ENCODE measurements around the gene KCNQ1OT1.

Gene KCNQ1OT1

DNA sequence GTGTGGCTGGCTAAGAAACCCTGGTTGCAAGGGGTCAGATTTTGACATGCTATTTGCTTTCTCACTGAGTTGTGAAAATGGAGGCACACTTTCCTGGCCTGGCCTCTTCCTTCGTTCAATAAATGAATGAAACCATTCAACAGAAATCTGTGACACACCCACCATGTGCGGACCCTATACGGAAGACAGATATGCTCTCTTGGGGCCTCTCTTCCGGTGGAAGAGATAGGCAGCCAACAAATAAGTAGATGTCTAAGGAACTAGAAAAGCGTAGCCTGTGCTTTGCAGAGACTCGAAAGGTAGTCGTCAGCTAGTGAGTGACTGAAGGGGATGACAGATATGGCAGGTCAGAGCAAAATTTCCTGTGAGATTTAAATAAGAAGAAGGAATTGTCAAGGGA, 5.3 kb downstream of the KCNQ1OT1 start:
- Histone ChIP-seq H3K4ac (ENCODE audit: low read depth, low read length) (no peak overlapping the region), H3K27me3 (ENCODE audit: insufficient read depth, low read length, poor library complexity) (no peaks in the 10 kb centered on the region), H3K36me3 (ENCODE audit: control insufficient read depth, insufficient read depth, low read length) (no peaks in the 10 kb centered on the region), H2BK120ac (ENCODE audit: low read depth, low read length) (no peak overlapping the region), H3K4me3 (ENCODE audit: low read length) (no peak overlapping the region), H4K8ac (ENCODE audit: low read depth, low read length) (no peak overlapping the region), H4K5ac (ENCODE audit: low read length) (no peak overlapping the region), H3K79me2 (ENCODE audit: control insufficient read depth, insufficient read depth, low read length) (no peaks in the 10 kb centered on the region), H3K56ac (ENCODE audit: low read length) (no peak overlapping the region), H3K9ac (ENCODE audit: low read length) (no peak overlapping the region), H3K79me1 (ENCODE audit: low read length) (no peaks in the 10 kb centered on the region), H2AK5ac (ENCODE audit: low read length) (no peak overlapping the region), H3K23ac (ENCODE audit: low read length) (no peak overlapping the region), H2BK15ac (replicated peaks; ENCODE audit: low read depth) (no peak overlapping the region), H3K27ac (ENCODE audit: low read depth, low read length) (no peak overlapping the region), H3K18ac (ENCODE audit: low read length) (no peak overlapping the region), H3K4me2 (ENCODE audit: low read length) (no peak overlapping the region), H2BK5ac (ENCODE audit: low read length) (no peak overlapping the region), H3K4me1 (ENCODE audit: control insufficient read depth, low read depth, low read length) (peaks cover 19% of the 10 kb centered on the region)
- DNase-seq, result no peak
- no CpG with 5 or more reads among the region's 7 CpGs for WGBS (ENCODE audit: extremely low coverage, insufficient coverage, low lambda C conversion rate)

DNA sequence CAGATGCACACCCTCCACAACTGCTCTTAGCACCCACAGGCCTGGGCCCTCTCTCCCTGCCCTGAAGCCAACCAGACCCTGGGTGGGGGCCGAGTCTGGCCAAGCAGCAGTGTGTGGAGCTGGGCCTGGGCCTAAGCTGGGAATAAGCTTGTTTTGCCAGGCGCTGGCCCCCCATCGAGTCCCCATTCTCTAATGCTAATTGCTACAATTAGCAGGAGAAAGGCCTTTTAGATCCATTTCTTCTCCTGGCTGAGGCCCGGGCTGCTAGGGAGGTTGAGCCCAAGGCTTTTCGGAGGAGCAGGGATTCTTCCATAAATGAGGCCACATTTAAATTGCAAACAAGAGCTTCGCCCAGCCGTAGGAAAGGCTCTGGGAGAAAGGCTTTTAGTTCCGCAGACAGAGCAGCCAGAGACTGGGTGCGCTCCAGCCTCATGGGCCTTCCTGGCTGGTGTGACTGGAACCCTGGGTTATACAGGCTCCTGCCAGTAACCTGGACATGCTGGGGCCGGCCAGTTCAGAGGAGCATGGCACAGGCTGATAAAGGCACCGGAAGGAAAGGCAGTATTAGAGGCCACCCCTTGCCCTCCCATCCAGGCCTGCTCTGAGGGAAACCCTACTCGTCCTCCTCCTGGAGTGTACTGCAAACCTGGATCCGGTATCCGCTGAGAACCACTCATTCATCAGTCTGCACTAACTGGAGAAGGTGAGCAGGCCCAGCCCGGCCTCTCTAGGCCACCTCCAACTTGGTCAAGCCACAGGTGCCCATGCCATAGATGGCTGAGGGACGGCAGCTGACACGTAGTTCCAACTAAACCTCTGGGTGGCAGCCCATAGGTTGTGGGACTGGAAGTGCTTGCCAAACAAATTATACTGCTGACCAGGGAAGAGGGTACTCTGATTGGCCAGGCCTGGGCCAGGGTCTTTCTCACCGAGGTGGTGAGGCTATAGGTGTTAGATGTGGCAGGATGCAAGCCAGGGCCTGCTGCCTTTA, 6.2 kb downstream of the KCNQ1OT1 start:
- Histone ChIP-seq H4K5ac (ENCODE audit: low read length) (no peak overlapping the region), H3K4me1 (ENCODE audit: control insufficient read depth, low read depth, low read length) (peaks cover 19% of the 10 kb centered on the region), H2BK120ac (ENCODE audit: low read depth, low read length) (no peak overlapping the region), H3K27me3 (ENCODE audit: insufficient read depth, low read length, poor library complexity) (no peaks in the 10 kb centered on the region), H3K27ac (ENCODE audit: low read depth, low read length) (peak overlapping the region; percentile 54), H3K4ac (ENCODE audit: low read depth, low read length) (no peak overlapping the region), H4K8ac (ENCODE audit: low read depth, low read length) (no peak overlapping the region), H3K36me3 (ENCODE audit: control insufficient read depth, insufficient read depth, low read length) (no peaks in the 10 kb centered on the region), H2BK5ac (ENCODE audit: low read length) (no peak overlapping the region), H3K23ac (ENCODE audit: low read length) (no peak overlapping the region), H2BK15ac (replicated peaks; ENCODE audit: low read depth) (no peak overlapping the region), H3K4me3 (ENCODE audit: low read length) (no peak overlapping the region), H3K4me2 (ENCODE audit: low read length) (no peak overlapping the region), H3K56ac (ENCODE audit: low read length) (peak overlapping the region; percentile 50), H2AK5ac (ENCODE audit: low read length) (no peak overlapping the region), H3K18ac (ENCODE audit: low read length) (no peak overlapping the region), H3K79me1 (ENCODE audit: low read length) (no peaks in the 10 kb centered on the region), H3K9ac (ENCODE audit: low read length) (peak overlapping the region; percentile 39), H3K79me2 (ENCODE audit: control insufficient read depth, insufficient read depth, low read length) (no peaks in the 10 kb centered on the region)
- WGBS (ENCODE audit: extremely low coverage, insufficient coverage, low lambda C conversion rate), result no CpG with 5 or more reads among the region's 18 CpGs
- DNase-seq, result peak; percentile 91

DNA sequence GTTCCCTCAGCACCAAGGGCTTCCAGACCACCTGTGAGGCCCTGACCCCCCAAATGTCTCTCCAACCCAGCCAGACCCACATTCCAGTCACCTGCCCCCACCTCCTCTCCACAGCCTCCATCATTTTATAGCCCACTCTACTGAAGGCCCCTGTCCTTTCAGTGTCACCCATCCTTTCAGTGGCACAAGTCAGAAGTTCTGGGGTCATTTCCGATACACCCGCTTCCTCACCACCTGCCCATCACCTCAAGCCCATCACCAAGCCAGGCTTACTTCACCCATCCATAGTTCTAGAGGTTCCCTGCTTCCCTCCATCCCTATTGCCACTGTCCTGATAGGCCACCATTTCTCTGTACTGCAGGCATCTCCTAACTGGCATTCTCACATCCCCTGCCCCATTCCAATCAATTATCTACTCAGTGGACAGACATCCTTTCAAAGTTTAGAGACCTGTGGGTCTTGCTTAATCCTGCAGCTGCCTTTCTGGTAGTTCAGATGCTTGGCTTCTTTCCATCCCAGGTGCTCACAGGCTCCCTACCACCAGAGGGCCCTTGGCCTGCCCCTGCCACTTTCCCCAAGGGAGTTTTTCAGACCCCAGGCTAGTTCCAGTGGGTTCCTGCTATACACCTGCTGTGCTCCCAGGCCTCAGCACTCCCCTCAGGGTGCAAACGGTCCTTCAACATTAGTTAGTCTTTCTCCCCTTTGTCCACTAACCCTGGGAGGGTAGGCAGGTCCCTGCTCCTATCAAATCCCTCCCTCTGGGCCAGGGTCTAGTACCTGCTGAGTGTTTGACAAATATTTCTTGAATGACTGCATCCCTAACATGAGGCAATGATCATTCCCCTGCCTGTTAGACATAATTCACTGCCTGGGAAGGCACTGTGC, 7.6 kb downstream of the KCNQ1OT1 start:
- WGBS (ENCODE audit: extremely low coverage, insufficient coverage, low lambda C conversion rate), result no CpG with 5 or more reads among the region's 3 CpGs

DNA sequence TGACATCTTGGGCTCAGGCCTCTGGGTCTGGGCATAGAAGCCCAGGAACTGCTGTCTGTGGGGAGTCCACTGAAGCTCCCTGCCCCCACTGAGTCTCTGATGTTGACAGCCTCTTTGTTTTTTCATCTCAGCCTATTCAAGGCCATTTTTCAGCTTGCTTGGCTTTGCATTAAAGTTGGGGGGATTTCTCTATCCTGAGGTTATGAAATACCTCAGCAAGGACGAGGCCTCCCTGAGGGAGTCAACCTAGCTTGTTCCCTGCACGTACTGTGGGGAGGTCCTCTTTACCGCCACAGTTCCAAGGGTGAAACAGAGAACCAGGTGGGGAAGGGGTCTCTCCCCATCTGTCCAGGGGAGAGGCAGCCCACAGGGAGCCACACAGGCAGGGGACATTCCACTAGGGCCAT, 8.4 kb downstream of the KCNQ1OT1 start:
- no peak overlapping the region for H2BK15ac ChIP-seq (replicated peaks; ENCODE audit: low read depth)
- H3K79me1 ChIP-seq (ENCODE audit: low read length), result no peaks in the 10 kb centered on the region
- H3K23ac ChIP-seq (ENCODE audit: low read length), result no peak overlapping the region
- no peak overlapping the region for H3K56ac ChIP-seq (ENCODE audit: low read length)
- H3K79me2 ChIP-seq (ENCODE audit: control insufficient read depth, insufficient read depth, low read length), result no peaks in the 10 kb centered on the region
- no peak overlapping the region for H2AK5ac ChIP-seq (ENCODE audit: low read length)
- H3K36me3 ChIP-seq (ENCODE audit: control insufficient read depth, insufficient read depth, low read length), result no peaks in the 10 kb centered on the region
- WGBS (ENCODE audit: extremely low coverage, insufficient coverage, low lambda C conversion rate), result no CpG with 5 or more reads among the region's 3 CpGs
- H2BK120ac ChIP-seq (ENCODE audit: low read depth, low read length), result no peak overlapping the region
- H3K4me1 ChIP-seq (ENCODE audit: control insufficient read depth, low read depth, low read length), result peaks cover 25% of the 10 kb centered on the region
- no peak overlapping the region for H2BK5ac ChIP-seq (ENCODE audit: low read length)
- no peak overlapping the region for H4K8ac ChIP-seq (ENCODE audit: low read depth, low read length)
- H3K27ac ChIP-seq (ENCODE audit: low read depth, low read length), result no peak overlapping the region
- DNase-seq, result no peak
- H3K4me3 ChIP-seq (ENCODE audit: low read length), result no peak overlapping the region
- no peak overlapping the region for H3K18ac ChIP-seq (ENCODE audit: low read length)
- no peak overlapping the region for H3K9ac ChIP-seq (ENCODE audit: low read length)
- no peak overlapping the region for H4K5ac ChIP-seq (ENCODE audit: low read length)
- no peak overlapping the region for H3K4ac ChIP-seq (ENCODE audit: low read depth, low read length)
- no peak overlapping the region for H3K4me2 ChIP-seq (ENCODE audit: low read length)
- no peaks in the 10 kb centered on the region for H3K27me3 ChIP-seq (ENCODE audit: insufficient read depth, low read length, poor library complexity)

More for the DNA sequence above, 7.6 kb downstream of the KCNQ1OT1 start:
- Histone ChIP-seq H2BK5ac (ENCODE audit: low read length) (no peak overlapping the region), H3K4me2 (ENCODE audit: low read length) (no peak overlapping the region), H4K5ac (ENCODE audit: low read length) (no peak overlapping the region), H3K27me3 (ENCODE audit: insufficient read depth, low read length, poor library complexity) (no peaks in the 10 kb centered on the region), H3K18ac (ENCODE audit: low read length) (no peak overlapping the region), H2BK15ac (replicated peaks; ENCODE audit: low read depth) (no peak overlapping the region), H3K79me2 (ENCODE audit: control insufficient read depth, insufficient read depth, low read length) (no peaks in the 10 kb centered on the region), H3K4me1 (ENCODE audit: control insufficient read depth, low read depth, low read length) (peaks cover 25% of the 10 kb centered on the region), H3K9ac (ENCODE audit: low read length) (no peak overlapping the region), H2BK120ac (ENCODE audit: low read depth, low read length) (no peak overlapping the region), H3K56ac (ENCODE audit: low read length) (no peak overlapping the region), H3K23ac (ENCODE audit: low read length) (no peak overlapping the region), H4K8ac (ENCODE audit: low read depth, low read length) (no peak overlapping the region), H3K27ac (ENCODE audit: low read depth, low read length) (no peak overlapping the region), H3K4me3 (ENCODE audit: low read length) (no peak overlapping the region), H3K36me3 (ENCODE audit: control insufficient read depth, insufficient read depth, low read length) (no peaks in the 10 kb centered on the region), H3K79me1 (ENCODE audit: low read length) (no peaks in the 10 kb centered on the region), H3K4ac (ENCODE audit: low read depth, low read length) (no peak overlapping the region), H2AK5ac (ENCODE audit: low read length) (no peak overlapping the region)
- peak; percentile 85 for DNase-seq

DNA sequence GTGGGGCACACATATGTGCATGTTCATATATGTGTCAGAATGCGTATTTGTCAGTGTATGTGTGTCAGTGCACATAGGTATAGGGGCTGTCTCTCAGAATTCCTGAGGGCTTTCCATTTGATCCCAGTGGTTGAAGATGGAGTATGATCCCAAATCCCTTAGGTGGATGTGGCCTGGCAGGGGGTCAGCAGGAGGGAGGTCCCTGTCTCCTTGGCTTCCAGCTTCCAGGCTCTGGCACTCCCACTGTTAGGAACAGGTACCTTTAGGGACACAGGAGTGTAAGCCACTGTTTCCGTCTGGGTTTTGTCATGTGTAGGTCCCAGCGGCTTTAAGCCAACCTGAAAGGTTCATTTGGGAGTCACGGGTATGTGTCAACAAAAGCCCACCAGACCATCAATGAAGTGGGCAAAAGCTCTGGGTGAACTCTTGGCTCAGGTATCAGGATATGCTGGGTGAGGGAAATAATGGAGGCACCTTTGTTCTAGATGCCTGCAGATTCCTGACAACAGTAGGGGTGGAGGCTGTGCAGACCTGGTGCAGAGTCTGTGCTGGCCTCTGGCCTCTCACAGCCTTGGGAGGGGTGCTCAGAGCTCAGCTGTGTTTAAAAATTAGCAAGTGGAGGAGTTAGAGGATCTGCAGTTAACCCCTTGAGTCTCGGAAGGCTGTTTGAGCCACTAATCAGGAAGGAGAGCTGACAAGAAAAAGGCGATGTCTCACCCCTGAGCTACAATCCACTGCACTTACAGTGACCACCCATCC, 9.0 kb downstream of the KCNQ1OT1 start:
- no peak overlapping the region for H3K4me3 ChIP-seq (ENCODE audit: low read length)
- H2BK120ac ChIP-seq (ENCODE audit: low read depth, low read length), result no peak overlapping the region
- H3K36me3 ChIP-seq (ENCODE audit: control insufficient read depth, insufficient read depth, low read length), result no peaks in the 10 kb centered on the region
- no peak overlapping the region for H2BK15ac ChIP-seq (replicated peaks; ENCODE audit: low read depth)
- H2AK5ac ChIP-seq (ENCODE audit: low read length), result no peak overlapping the region
- no peak overlapping the region for H4K5ac ChIP-seq (ENCODE audit: low read length)
- DNase-seq, result peak; percentile 35
- no peak overlapping the region for H3K9ac ChIP-seq (ENCODE audit: low read length)
- no peak overlapping the region for H3K56ac ChIP-seq (ENCODE audit: low read length)
- no peak overlapping the region for H3K23ac ChIP-seq (ENCODE audit: low read length)
- H3K18ac ChIP-seq (ENCODE audit: low read length), result no peak overlapping the region
- no peak overlapping the region for H3K4me2 ChIP-seq (ENCODE audit: low read length)
- no CpG with 5 or more reads among the region's 6 CpGs for WGBS (ENCODE audit: extremely low coverage, insufficient coverage, low lambda C conversion rate)
- no peak overlapping the region for H3K4ac ChIP-seq (ENCODE audit: low read depth, low read length)
- no peaks in the 10 kb centered on the region for H3K27me3 ChIP-seq (ENCODE audit: insufficient read depth, low read length, poor library complexity)
- H3K27ac ChIP-seq (ENCODE audit: low read depth, low read length), result no peak overlapping the region
- H2BK5ac ChIP-seq (ENCODE audit: low read length), result no peak overlapping the region
- peaks cover 25% of the 10 kb centered on the region for H3K4me1 ChIP-seq (ENCODE audit: control insufficient read depth, low read depth, low read length)
- H3K79me2 ChIP-seq (ENCODE audit: control insufficient read depth, insufficient read depth, low read length), result no peaks in the 10 kb centered on the region
- no peak overlapping the region for H4K8ac ChIP-seq (ENCODE audit: low read depth, low read length)
- H3K79me1 ChIP-seq (ENCODE audit: low read length), result no peaks in the 10 kb centered on the region

All from mesendoderm (in vitro differentiated cells).